ENCODE results near the gene SAMD1. TPM values are rescaled to one million over a fixed set of nuclear protein-coding genes. Genes with fewer than 3 reads are reported as not detected.

The SAMD1 gene
- total and polyA plus RNA-seq, 2 of the 13 experiments (the other 11 are each of a cell fraction or from before 2014, with no cell fraction given), result 17.5 to 45.0 TPM

DNA sequence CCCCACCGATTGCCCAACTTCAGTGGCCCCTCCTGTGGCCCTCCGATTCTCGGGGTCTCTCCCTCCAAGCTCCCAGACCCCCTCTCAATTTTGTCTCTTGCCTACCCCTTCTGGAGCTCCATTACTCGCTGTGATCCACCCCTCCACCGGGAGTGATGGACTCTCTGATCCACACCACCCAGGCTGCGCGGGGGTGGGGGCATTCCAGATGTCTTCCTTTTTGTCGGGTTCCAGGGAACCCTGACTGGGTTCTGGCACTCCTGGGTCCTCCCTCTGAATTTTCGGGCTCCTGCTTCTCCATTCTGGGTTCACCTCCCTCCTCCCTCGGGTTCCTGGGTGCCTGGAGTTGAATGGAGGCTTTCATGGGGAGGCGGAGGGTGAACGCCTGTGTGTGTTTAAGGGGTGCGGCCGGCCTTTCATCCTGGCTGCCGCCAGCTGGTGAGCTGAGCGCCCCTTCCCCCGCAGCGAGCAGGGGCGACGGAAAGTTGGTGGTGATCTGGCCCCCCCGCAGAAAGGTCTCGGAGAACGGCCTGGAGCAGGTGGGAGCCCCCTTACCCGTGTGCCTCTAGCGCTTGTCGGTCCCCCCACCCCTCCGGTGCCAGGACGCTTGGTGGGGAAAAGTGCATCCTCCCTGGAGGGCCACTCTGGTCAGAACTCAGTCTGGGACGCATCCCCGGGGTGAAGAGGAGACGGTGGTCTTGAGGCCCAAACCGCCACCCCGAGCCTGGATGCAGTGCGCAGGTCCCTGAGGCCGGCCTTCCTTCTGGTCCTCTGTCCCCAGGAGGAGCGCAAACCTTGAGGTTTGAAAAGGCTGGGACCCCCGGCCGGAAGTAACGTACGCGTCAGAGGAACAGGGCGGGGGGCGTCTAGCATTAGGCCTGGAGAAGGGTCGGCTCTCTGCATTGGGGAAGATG lies 16.4 kb downstream of the SAMD1 start (continued):
- TF ChIP-seq, protein P1, sequence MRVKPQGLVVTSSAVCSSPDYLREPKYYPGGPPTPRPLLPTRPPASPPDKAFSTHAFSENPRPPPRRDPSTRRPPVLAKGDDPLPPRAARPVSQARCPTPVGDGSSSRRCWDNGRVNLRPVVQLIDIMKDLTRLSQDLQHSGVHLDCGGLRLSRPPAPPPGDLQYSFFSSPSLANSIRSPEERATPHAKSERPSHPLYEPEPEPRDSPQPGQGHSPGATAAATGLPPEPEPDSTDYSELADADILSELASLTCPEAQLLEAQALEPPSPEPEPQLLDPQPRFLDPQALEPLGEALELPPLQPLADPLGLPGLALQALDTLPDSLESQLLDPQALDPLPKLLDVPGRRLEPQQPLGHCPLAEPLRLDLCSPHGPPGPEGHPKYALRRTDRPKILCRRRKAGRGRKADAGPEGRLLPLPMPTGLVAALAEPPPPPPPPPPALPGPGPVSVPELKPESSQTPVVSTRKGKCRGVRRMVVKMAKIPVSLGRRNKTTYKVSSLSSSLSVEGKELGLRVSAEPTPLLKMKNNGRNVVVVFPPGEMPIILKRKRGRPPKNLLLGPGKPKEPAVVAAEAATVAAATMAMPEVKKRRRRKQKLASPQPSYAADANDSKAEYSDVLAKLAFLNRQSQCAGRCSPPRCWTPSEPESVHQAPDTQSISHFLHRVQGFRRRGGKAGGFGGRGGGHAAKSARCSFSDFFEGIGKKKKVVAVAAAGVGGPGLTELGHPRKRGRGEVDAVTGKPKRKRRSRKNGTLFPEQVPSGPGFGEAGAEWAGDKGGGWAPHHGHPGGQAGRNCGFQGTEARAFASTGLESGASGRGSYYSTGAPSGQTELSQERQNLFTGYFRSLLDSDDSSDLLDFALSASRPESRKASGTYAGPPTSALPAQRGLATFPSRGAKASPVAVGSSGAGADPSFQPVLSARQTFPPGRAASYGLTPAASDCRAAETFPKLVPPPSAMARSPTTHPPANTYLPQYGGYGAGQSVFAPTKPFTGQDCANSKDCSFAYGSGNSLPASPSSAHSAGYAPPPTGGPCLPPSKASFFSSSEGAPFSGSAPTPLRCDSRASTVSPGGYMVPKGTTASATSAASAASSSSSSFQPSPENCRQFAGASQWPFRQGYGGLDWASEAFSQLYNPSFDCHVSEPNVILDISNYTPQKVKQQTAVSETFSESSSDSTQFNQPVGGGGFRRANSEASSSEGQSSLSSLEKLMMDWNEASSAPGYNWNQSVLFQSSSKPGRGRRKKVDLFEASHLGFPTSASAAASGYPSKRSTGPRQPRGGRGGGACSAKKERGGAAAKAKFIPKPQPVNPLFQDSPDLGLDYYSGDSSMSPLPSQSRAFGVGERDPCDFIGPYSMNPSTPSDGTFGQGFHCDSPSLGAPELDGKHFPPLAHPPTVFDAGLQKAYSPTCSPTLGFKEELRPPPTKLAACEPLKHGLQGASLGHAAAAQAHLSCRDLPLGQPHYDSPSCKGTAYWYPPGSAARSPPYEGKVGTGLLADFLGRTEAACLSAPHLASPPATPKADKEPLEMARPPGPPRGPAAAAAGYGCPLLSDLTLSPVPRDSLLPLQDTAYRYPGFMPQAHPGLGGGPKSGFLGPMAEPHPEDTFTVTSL (CRISPR knock-in tag; IDR thresholded peaks at IDR 0.05; ENCODE audit: borderline replicate concordance), result no peak
- TF ChIP-seq, protein P2, sequence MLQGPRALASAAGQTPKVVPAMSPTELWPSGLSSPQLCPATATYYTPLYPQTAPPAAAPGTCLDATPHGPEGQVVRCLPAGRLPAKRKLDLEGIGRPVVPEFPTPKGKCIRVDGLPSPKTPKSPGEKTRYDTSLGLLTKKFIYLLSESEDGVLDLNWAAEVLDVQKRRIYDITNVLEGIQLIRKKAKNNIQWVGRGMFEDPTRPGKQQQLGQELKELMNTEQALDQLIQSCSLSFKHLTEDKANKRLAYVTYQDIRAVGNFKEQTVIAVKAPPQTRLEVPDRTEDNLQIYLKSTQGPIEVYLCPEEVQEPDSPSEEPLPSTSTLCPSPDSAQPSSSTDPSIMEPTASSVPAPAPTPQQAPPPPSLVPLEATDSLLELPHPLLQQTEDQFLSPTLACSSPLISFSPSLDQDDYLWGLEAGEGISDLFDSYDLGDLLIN (CRISPR knock-in tag; IDR thresholded peaks at IDR 0.05; ENCODE audit: borderline replicate concordance), result no peak
- no peak for TF ChIP-seq ZNF34 (CRISPR knock-in tag; IDR thresholded peaks at IDR 0.05; ENCODE audit: borderline replicate concordance)
- no peak for TF ChIP-seq KLF6 (CRISPR knock-in tag; IDR thresholded peaks at IDR 0.05)
- TF ChIP-seq MAFG (CRISPR knock-in tag; IDR thresholded peaks at IDR 0.05), result no peak
- no peak for TF ChIP-seq ZSCAN12 (CRISPR knock-in tag; IDR thresholded peaks at IDR 0.05)
- TF ChIP-seq FOXO1 (CRISPR knock-in tag; IDR thresholded peaks at IDR 0.05), result no peak
- TF ChIP-seq SNRNP70 (IDR thresholded peaks at IDR 0.05; ENCODE audit: low read depth, low read length), result no peak
- TF ChIP-seq ZNF224 (CRISPR knock-in tag; IDR thresholded peaks at IDR 0.05), result peak; percentile 45; the same call in 1 of the 2 replicates
- no peak for TF ChIP-seq TBX3 (IDR thresholded peaks at IDR 0.05; ENCODE audit: borderline replicate concordance)
- TF ChIP-seq PAX8 (CRISPR knock-in tag; IDR thresholded peaks at IDR 0.05; ENCODE audit: borderline replicate concordance), result no peak
- no peak for TF ChIP-seq ZSCAN31 (CRISPR knock-in tag; IDR thresholded peaks at IDR 0.05; ENCODE audit: low read depth)
- TF ChIP-seq, protein P3, sequence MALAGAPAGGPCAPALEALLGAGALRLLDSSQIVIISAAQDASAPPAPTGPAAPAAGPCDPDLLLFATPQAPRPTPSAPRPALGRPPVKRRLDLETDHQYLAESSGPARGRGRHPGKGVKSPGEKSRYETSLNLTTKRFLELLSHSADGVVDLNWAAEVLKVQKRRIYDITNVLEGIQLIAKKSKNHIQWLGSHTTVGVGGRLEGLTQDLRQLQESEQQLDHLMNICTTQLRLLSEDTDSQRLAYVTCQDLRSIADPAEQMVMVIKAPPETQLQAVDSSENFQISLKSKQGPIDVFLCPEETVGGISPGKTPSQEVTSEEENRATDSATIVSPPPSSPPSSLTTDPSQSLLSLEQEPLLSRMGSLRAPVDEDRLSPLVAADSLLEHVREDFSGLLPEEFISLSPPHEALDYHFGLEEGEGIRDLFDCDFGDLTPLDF (CRISPR knock-in tag; IDR thresholded peaks at IDR 0.05), result no peak
